Tibial artery (tissue), 4 donors: ENCODE results near the gene CASZ1.

Source experiments
- DNase-seq, 2 donors: peaks; one replicate each; pipeline ENCODE4 v3.0.0-alpha.2; 2019
- H3K27ac ChIP-seq, 2 donors: fragments of 200-600 bp; sonication (generic) in 1 of 2; 1 replicate in 1 of 2; 2 replicates in 1 of 2; pipeline ENCODE4 v1.5.1; 2018 to 2019; ENCODE audit warnings: mild to moderate bottlenecking in 1 of 2
- H3K27me3 ChIP-seq, 2 donors: fragments of 200-600 bp; sonication (generic) in 1 of 2; one replicate each; pipeline versions ENCODE4 v1.5.1 to v1.6.0; 2016 to 2019
- H3K36me3 ChIP-seq, 3 donors: fragments of 200-600 bp; sonication (generic) in 2 of 3; one replicate each; pipeline ENCODE4 v1.5.1; 2016 to 2019; ENCODE audit warnings: mild to moderate bottlenecking in 2 of 3
- H3K4me1 ChIP-seq, 4 donors: fragments of 200-600 bp; sonication (generic) in 2 of 4; 1 replicate in 3 of 4; 2 replicates in 1 of 4; pipeline ENCODE4 v1.5.1; 2016 to 2019
- H3K4me3 ChIP-seq, 2 donors: fragments of 200-600 bp; sonication (generic) in 1 of 2; 1 replicate in 1 of 2; 2 replicates in 1 of 2; pipeline ENCODE4 v1.5.1; 2018 to 2019; ENCODE audit warnings: mild to moderate bottlenecking in 2 of 2
- H3K9me3 ChIP-seq, 3 donors: fragments of 200-600 bp; sonication (generic) in 1 of 3; one replicate each; pipeline ENCODE4 v1.5.1; 2016 to 2019
- intact Hi-C: fragments of 100-400 bp; cut with DNase I; formaldehyde crosslinking; loops from one replicate; pipeline ENCODE4 v1.15.0; 2023; ENCODE audit warnings: low total_unique reads
- TF ChIP-seq, protein P1 (sequence below), 2 experiments: fragments of 200-600 bp in 1 of 2; fragments of 450-650 bp in 1 of 2; IDR thresholded peaks; one replicate each; pipeline ENCODE4 v1.5.1; 2017 to 2019; ENCODE audit warnings: antibody characterized with exemption in 2 of 2, mild to moderate bottlenecking in 1 of 2, moderate library complexity in 1 of 2

The CASZ1 gene

DNA sequence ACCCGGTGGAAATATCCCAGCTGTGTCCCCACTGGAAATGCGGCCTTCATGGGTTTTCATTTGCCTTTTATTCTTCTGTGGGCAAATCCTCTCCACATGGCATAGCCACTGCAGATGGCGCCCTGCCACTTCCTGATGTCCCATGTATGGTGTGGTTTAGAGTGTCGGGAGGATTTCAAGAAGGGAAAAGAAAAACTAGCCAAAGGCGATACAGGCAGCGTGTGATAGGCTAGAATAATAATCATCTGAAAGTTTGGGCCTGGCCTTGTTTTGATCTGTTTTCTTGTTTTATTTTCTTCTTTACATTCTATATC lies 198.1 kb downstream of the CASZ1 start:
- H3K4me1 ChIP-seq: peaks cover 0 to 3% (median 0%) of the 10 kb centered on the region in 4 donors
- H3K27me3 ChIP-seq: no peaks in the 10 kb centered on the region
- H3K27ac ChIP-seq: no peak overlapping the region
- H3K9me3 ChIP-seq: no peaks in the 10 kb centered on the region
- TF ChIP-seq, protein P1, sequence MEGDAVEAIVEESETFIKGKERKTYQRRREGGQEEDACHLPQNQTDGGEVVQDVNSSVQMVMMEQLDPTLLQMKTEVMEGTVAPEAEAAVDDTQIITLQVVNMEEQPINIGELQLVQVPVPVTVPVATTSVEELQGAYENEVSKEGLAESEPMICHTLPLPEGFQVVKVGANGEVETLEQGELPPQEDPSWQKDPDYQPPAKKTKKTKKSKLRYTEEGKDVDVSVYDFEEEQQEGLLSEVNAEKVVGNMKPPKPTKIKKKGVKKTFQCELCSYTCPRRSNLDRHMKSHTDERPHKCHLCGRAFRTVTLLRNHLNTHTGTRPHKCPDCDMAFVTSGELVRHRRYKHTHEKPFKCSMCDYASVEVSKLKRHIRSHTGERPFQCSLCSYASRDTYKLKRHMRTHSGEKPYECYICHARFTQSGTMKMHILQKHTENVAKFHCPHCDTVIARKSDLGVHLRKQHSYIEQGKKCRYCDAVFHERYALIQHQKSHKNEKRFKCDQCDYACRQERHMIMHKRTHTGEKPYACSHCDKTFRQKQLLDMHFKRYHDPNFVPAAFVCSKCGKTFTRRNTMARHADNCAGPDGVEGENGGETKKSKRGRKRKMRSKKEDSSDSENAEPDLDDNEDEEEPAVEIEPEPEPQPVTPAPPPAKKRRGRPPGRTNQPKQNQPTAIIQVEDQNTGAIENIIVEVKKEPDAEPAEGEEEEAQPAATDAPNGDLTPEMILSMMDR (IDR thresholded peaks at IDR 0.05): no peak
- no peak for DNase-seq
- H3K36me3 ChIP-seq: peaks cover 0 to 13% (median 5%) of the 10 kb centered on the region in 3 donors
- no peak overlapping the region for H3K4me3 ChIP-seq
- intact Hi-C loops: no loop called here

DNA sequence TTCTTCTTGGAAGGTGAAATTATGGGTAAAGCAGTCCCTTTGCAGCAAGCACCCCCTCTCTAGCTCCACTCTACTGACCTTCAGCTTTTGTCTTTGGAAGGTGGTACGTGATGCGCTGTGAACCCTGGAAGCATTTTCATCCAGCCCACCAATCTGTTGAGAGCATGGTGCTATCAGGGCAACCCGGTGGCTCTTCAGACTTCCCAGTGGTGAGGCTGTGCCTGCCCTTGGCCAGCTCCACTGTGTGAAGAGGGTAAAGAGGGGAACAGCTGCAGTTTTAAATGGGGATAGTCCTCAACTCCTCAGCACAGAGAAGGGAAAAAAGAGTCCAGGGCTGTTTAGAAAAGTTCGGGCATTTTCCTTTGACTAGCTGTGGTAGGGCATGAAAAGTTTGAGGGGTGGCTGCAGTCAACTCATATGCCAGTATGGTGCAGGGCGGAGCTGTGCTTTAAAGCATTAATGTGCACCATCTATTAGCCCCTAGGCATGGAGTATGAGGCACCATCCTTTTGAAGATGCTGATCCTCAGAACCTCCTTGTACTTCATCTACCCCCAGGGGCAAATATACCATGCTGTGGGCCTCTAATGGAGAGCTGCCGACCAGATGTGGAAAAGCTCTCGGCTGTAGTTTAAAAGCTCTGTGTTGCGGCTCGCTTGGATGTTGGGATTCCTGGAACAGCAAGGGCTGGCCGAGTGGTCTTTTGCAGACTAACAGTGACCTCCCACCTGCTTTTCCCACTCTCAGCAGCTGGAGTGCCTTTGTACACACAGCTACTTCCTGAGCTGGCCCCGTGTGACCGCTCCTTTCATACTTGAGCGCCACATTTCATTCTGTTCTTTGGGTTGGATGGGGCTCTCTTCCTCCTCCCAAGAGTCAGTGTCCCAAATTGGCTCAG lies 198.7 kb downstream of the CASZ1 start:
- Histone ChIP-seq H3K27me3 (no peaks in the 10 kb centered on the region), H3K4me3 (no peak overlapping the region), H3K9me3 (no peaks in the 10 kb centered on the region), H3K27ac (no peak overlapping the region), H3K36me3 (peaks cover 0 to 13% (median 5%) of the 10 kb centered on the region in 3 donors), H3K4me1 (peaks cover 0 to 3% (median 0%) of the 10 kb centered on the region in 4 donors)
- TF ChIP-seq, protein P1 (IDR thresholded peaks at IDR 0.05): no peak
- intact Hi-C loops: no loop called here
- no peak for DNase-seq

DNA sequence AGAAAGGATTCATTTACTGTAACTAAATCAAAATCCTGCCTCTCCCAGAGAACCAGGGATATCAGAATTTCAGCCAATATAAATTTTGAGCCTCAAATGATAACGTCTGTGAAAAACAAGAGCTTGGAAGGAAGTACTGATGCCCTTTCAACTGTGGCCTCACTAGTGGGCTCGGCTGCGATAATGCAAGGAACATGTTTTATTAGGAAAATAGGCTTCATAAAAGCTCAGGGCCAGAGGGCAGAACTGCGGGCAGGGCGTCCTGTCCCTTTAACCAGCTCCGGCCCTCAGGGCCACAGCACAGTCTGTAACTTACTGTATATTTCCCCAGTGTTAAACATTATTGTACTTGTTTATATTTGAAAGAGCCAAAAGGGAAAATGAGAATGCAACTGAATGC lies 199.7 kb downstream of the CASZ1 start:
- Histone ChIP-seq H3K27me3 (no peaks in the 10 kb centered on the region), H3K27ac (no peak overlapping the region), H3K4me3 (no peak overlapping the region), H3K9me3 (no peaks in the 10 kb centered on the region), H3K36me3 (peaks cover 0 to 13% (median 5%) of the 10 kb centered on the region in 3 donors), H3K4me1 (peaks cover 0 to 3% (median 0%) of the 10 kb centered on the region in 4 donors)
- intact Hi-C loops: no loop called here
- no peak for DNase-seq
- TF ChIP-seq, protein P1 (IDR thresholded peaks at IDR 0.05): no peak

- intact Hi-C loops: no loop called here
- H3K36me3 ChIP-seq: peaks cover 0 to 7% (median 0%) of the 10 kb centered on the region in 3 donors
- H3K27me3 ChIP-seq: no peaks in the 10 kb centered on the region
- no peak overlapping the region for H3K27ac ChIP-seq
- TF ChIP-seq, protein P1 (IDR thresholded peaks at IDR 0.05): no peak
- no peaks in the 10 kb centered on the region for H3K9me3 ChIP-seq
- peaks cover 0 to 3% (median 0%) of the 10 kb centered on the region in 4 donors for H3K4me1 ChIP-seq
- no peak for DNase-seq
- no peak overlapping the region for H3K4me3 ChIP-seq
These were observed 201.7 kb downstream of the CASZ1 start for GRCh38 chr1:10594595-10595223.

DNA sequence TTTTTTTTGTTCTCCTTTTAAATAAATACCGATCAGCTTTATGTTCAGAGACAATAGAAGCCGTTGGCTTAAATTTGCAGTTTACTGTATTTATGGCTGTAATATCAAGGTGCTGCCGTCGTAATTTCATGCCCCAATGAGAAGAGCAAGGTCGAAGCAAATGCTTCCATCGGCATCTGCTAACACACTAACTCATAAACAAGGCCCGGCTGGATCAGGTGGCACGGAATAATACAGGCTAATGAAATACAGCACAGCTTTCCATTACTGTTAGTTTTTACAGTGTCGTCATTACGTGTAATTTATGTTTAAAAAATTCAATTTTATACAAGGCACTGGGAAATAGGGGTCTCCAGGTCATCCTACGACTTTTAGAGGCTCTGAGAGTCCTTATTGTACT lies 202.7 kb downstream of the CASZ1 start:
- H3K27ac ChIP-seq: no peak overlapping the region
- H3K4me3 ChIP-seq: no peak overlapping the region
- no peak for DNase-seq
- H3K27me3 ChIP-seq: no peaks in the 10 kb centered on the region
- no peaks in the 10 kb centered on the region for H3K4me1 ChIP-seq
- no peaks in the 10 kb centered on the region for H3K36me3 ChIP-seq
- intact Hi-C loops: no loop called here
- TF ChIP-seq, protein P1 (IDR thresholded peaks at IDR 0.05): no peak
- H3K9me3 ChIP-seq: no peaks in the 10 kb centered on the region
